MM.1S (cell line): ENCODE data around the gene ADAMTS3.

ENCODE experiments used
- DNase-seq: peaks from one replicate; pipeline ENCODE4 v3.0.0-alpha.2; 2015
- H2AFZ ChIP-seq: fragments of 300-600 bp; sonication (generic); 2 replicates; pipeline ENCODE4 v1.6.0; 2016; ENCODE audit warnings: antibody characterized with exemption, low read length
- H3F3A ChIP-seq: fragments of 300-600 bp; sonication (generic); 2 replicates; pipeline ENCODE4 v1.6.1; 2016; ENCODE audit warnings: mild to moderate bottlenecking, antibody characterized with exemption, low read length, moderate library complexity, mixed read lengths; ENCODE audit not compliant: insufficient read depth
- H3K27ac ChIP-seq: fragments of 300-600 bp; sonication (generic); 2 replicates; pipeline ENCODE4 v1.5.1; 2016; ENCODE audit warnings: mild to moderate bottlenecking, low read length
- H3K27me3 ChIP-seq: fragments of 300-600 bp; sonication (generic); replicated peaks from 2 replicates; pipeline ENCODE4 v1.6.0; 2016; ENCODE audit warnings: low read length; ENCODE audit not compliant: insufficient read depth
- H3K36me3 ChIP-seq: fragments of 300-600 bp; sonication (generic); replicated peaks from 2 replicates; pipeline ENCODE4 v1.6.1; 2016; ENCODE audit warnings: mild to moderate bottlenecking, low read length, mixed read lengths; ENCODE audit not compliant: insufficient read depth
- H3K4me1 ChIP-seq: fragments of 300-600 bp; sonication (generic); 2 replicates; pipeline ENCODE4 v1.6.1; 2016; ENCODE audit warnings: low read length, mixed read lengths
- H3K4me2 ChIP-seq: fragments of 300-600 bp; sonication (generic); 2 replicates; pipeline ENCODE4 v1.6.0; 2016; ENCODE audit warnings: low read depth, low read length
- H3K4me3 ChIP-seq: fragments of 300-600 bp; sonication (generic); 2 replicates; pipeline ENCODE4 v1.5.1; 2016; ENCODE audit warnings: low read length, mixed read lengths
- H3K79me2 ChIP-seq: fragments of 300-600 bp; sonication (generic); 2 replicates; pipeline ENCODE4 v1.6.1; 2016; ENCODE audit warnings: mixed run types, low read length, mixed read lengths
- H3K9ac ChIP-seq: fragments of 300-600 bp; sonication (generic); 2 replicates; pipeline ENCODE4 v1.6.1; 2016; ENCODE audit warnings: low read length, mixed read lengths
- H3K9me2 ChIP-seq: fragments of 300-600 bp; sonication (generic); replicated peaks from 2 replicates; pipeline ENCODE4 v1.6.1; 2016; ENCODE audit warnings: mild to moderate bottlenecking, low read length, mixed read lengths; ENCODE audit not compliant: insufficient read depth
- H3K9me3 ChIP-seq: fragments of 300-600 bp; sonication (generic); replicated peaks from 2 replicates; pipeline ENCODE4 v1.6.1; 2016; ENCODE audit warnings: mild to moderate bottlenecking, low read length, mixed read lengths; ENCODE audit not compliant: insufficient read depth
- H4K20me1 ChIP-seq: fragments of 300-600 bp; sonication (generic); 2 replicates; pipeline ENCODE4 v1.6.1; 2016; ENCODE audit warnings: mild to moderate bottlenecking, low read length, moderate library complexity, mixed read lengths; ENCODE audit not compliant: insufficient read depth
- EZH2 ChIP-seq: fragments of 300-600 bp; sonication (generic); optimal IDR thresholded peaks from 2 replicates; pipeline ENCODE3; 2017; ENCODE audit warnings: low read depth, mild to moderate bottlenecking, antibody characterized with exemption, low read length, mixed read lengths
- EZH2phosphoT487 ChIP-seq: fragments of 300-600 bp; sonication (generic); IDR thresholded peaks from 2 replicates; pipeline ENCODE4 v1.6.1; 2018; ENCODE audit warnings: antibody characterized with exemption, low read length
- TF ChIP-seq, protein P1 (sequence below): fragments of 300-600 bp; sonication (generic); IDR thresholded peaks from 2 replicates; pipeline ENCODE4 v1.5.1; 2016; ENCODE audit warnings: antibody characterized with exemption, low read length, mixed read lengths

Gene ADAMTS3

GRCh38 chr4:72569719-72570235, 756 bp upstream of the ADAMTS3 start:
- DNase-seq = no peak
- Histone ChIP-seq H3K4me1 (peaks cover 6% of the 10 kb centered on the region; the same call in 1 of the 2 replicates), H3K9me3 (no peaks in the 10 kb centered on the region), H3K4me2 (peak overlapping the region; percentile 92; the same call in 1 of the 2 replicates), H3K9ac (no peak overlapping the region), H3F3A (peaks cover 6% of the 10 kb centered on the region), H3K9me2 (no peaks in the 10 kb centered on the region), H3K27me3 (no peaks in the 10 kb centered on the region), H3K79me2 (no peaks in the 10 kb centered on the region), H4K20me1 (no peaks in the 10 kb centered on the region), H3K27ac (no peak overlapping the region), H3K4me3 (peak overlapping the region; percentile 90), H2AFZ (no peak overlapping the region), H3K36me3 (no peaks in the 10 kb centered on the region)
- TF ChIP-seq EZH2phosphoT487 = no peak
- TF ChIP-seq EZH2 = no peak
- TF ChIP-seq, protein P1, sequence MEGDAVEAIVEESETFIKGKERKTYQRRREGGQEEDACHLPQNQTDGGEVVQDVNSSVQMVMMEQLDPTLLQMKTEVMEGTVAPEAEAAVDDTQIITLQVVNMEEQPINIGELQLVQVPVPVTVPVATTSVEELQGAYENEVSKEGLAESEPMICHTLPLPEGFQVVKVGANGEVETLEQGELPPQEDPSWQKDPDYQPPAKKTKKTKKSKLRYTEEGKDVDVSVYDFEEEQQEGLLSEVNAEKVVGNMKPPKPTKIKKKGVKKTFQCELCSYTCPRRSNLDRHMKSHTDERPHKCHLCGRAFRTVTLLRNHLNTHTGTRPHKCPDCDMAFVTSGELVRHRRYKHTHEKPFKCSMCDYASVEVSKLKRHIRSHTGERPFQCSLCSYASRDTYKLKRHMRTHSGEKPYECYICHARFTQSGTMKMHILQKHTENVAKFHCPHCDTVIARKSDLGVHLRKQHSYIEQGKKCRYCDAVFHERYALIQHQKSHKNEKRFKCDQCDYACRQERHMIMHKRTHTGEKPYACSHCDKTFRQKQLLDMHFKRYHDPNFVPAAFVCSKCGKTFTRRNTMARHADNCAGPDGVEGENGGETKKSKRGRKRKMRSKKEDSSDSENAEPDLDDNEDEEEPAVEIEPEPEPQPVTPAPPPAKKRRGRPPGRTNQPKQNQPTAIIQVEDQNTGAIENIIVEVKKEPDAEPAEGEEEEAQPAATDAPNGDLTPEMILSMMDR = no peak

DNA sequence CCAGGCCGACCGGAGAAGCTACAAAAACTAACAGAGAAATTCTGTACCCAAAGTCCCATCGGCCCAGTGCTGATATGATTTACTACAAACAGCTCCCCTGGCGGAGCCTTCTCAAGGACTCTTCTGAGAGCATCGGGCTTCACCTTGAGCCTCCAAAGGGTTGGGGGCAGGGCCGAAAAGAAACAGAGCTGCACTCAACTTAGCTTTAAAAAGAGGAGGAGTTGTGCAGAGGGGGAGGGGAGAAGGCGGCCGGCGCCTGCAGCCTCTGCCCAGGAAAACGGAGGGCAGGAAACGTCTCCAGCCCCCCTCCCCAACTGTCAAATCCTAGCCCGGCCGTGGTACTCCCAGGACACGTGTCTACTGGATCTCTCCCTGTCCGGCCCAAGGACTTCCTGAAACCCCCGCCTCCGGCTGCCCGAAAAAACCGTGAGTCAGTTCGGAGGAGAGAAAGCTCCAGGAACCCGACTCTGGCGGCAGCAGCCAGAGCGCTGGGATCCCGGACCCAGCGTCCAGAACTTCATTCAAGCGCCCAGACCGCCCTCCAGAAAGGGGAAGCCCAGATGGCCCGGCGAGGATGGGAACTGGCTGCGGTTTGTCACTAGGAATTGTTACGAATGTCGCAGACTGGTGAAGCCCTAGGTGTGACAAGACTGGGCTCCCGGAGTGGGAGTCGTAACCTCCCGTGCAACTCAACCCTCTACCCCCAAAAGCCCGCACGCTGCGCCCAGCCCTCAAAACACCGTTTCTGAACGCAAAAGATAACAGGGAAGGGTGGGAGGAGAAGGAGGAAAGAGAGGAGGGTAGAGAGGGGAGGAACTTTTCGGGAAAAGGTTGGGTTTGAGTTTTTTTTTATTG, 973 bp downstream of the ADAMTS3 start:
- no peaks in the 10 kb centered on the region for H3K79me2 ChIP-seq
- H3K4me2 ChIP-seq = peak overlapping the region; percentile 95
- peaks cover 6% of the 10 kb centered on the region; the same call in 1 of the 2 replicates for H3K4me1 ChIP-seq
- peak overlapping the region; percentile 65; the same call in 1 of the 2 replicates for H3K27ac ChIP-seq
- peaks cover 6% of the 10 kb centered on the region for H3F3A ChIP-seq
- H3K9ac ChIP-seq = peak overlapping the region; percentile 63
- no peaks in the 10 kb centered on the region for H3K9me3 ChIP-seq
- TF ChIP-seq, protein P1 = peak; percentile 67
- TF ChIP-seq EZH2 (no peak), EZH2phosphoT487 (no peak)
- DNase-seq = peak; percentile 98
- H3K4me3 ChIP-seq = peak overlapping the region; percentile 90
- H4K20me1 ChIP-seq = no peaks in the 10 kb centered on the region
- H3K27me3 ChIP-seq = no peaks in the 10 kb centered on the region
- peak overlapping the region; percentile 96 for H2AFZ ChIP-seq
- no peaks in the 10 kb centered on the region for H3K36me3 ChIP-seq
- H3K9me2 ChIP-seq = no peaks in the 10 kb centered on the region

GRCh38 chr4:72567036-72567435, 2.0 kb downstream of the ADAMTS3 start:
- Histone ChIP-seq H3F3A (peaks cover 6% of the 10 kb centered on the region), H2AFZ (peak overlapping the region; percentile 96), H4K20me1 (no peaks in the 10 kb centered on the region), H3K4me3 (peak overlapping the region; percentile 90), H3K36me3 (no peaks in the 10 kb centered on the region), H3K4me2 (peak overlapping the region; percentile 95), H3K9ac (peak overlapping the region; percentile 63; the same call in 1 of the 2 replicates), H3K79me2 (no peaks in the 10 kb centered on the region), H3K9me2 (no peaks in the 10 kb centered on the region), H3K4me1 (peaks cover 6% of the 10 kb centered on the region; the same call in 1 of the 2 replicates), H3K27me3 (no peaks in the 10 kb centered on the region), H3K27ac (peak overlapping the region; percentile 65; the same call in 1 of the 2 replicates), H3K9me3 (no peaks in the 10 kb centered on the region)
- DNase-seq = no peak
- TF ChIP-seq, protein P1 = no peak
